NK-92 (cell line): ENCODE measurements around the gene SH3BGRL2.

Experiments
- DNase-seq: peaks from one replicate; lab custom pipeline; 2025; ENCODE audit not compliant: unreplicated experiment; lab: John Stamatoyannopoulos, UW

The SH3BGRL2 gene

DNA sequence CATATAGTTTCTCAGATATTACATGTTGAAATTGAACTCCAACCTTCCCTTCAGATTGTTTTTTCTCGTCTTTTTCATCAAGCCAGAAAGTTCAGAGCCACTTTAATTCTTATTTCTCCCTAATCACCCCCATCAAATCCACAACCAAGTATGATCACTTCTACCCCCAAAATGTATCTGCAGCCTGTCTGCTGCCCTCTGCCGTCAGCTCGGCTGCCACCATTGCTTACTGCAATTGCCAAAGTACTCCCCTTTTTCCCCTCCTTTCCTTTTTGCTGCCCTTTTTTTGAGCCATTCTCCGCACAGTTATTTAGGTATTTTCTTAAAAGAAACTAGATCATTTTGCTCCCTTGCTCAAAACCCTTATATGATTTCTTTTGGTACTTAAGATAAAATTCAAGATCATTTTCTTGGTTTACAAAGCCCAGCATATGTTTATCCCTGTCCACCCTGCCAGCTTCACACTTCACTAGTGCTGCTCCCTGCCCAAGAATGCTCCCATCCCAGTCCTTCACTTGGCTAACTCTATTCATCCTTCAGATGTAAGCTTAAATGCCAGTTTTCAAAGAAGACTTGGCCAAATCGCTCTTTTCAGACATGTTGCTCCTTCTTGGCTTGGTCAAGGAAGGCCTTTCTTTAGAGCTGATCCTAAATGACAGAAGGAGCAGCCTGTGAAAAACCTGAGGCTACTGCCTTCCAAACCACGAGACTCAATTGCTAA lies 63.7 kb downstream of the SH3BGRL2 start:
- DNase-seq: no peak

DNA sequence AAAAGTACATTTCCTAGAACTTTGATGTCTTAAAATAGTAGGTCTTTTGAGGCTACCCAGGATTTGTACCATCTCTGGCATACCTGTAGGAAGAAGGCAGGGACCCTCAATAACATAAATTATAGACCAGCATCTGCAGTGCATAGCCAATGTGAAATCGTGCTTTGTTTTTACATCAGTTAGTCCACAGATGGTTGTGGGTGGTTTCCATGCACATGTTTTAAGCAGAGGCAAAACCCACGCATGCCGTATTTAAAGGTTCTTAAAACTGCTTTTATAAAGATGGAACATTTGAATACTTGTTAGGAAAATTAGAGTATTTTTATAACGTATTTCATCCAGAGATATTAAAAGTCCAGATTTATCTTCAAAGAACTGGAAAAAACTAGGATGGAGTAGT lies 66.3 kb downstream of the SH3BGRL2 start:
- no peak for DNase-seq

DNA sequence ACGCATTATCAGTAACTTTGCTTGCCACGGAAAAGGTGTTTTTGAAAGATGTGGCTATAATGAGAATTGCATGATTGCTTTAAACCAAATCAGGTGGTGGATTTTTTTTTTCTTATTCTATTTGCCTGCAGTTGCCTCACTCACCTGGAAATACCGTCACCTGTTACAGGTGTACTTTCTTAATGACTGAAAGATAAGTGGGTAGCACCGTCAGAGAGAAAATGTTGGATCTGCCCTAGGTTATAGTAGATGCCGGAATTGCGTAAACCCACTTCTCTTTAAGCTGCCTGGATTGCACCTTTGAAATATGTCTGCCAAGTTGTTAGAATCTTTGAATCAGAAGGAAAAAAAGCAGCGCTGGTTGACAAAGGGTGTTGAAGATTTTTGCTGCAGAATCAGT lies 68.5 kb downstream of the SH3BGRL2 start:
- no peak for DNase-seq

DNA sequence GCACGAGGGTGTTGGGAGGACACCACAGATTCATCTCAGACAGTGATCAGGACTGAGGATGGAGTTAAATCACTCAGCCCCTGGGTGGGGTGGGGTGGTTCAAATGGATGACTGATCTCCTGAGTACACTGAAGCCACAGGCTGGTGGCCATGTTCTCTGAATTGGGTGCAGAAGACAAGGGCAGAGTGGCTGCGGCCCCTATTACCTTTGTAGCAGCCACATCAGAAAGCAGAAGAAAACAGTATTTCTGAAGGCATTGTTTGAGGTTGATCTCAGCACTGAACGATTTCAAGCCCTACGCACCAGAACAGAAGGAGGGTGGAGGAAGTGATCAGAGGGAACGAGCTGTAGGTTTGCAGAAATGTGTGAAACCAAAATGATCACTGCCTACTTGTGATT lies 71.6 kb downstream of the SH3BGRL2 start:
- no peak for DNase-seq

DNA sequence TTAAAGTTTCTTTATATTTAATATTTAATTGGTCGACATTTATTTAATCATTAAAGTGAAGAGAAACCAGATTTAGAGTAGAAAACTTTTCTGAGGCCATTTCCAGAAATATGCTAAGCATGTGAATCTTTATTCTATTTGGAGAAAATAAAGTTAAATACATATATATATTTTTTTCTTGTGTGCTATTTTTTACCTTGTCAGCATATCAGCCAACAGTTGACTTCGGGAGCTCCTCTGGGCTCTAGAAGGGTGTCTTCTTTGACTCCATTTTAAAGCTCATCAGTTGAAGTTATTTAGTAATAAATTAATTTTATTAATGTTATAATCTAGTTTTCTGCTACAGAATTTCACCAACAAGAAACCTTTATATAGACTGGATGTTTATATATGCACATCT lies 73.1 kb downstream of the SH3BGRL2 start:
- DNase-seq: no peak

DNA sequence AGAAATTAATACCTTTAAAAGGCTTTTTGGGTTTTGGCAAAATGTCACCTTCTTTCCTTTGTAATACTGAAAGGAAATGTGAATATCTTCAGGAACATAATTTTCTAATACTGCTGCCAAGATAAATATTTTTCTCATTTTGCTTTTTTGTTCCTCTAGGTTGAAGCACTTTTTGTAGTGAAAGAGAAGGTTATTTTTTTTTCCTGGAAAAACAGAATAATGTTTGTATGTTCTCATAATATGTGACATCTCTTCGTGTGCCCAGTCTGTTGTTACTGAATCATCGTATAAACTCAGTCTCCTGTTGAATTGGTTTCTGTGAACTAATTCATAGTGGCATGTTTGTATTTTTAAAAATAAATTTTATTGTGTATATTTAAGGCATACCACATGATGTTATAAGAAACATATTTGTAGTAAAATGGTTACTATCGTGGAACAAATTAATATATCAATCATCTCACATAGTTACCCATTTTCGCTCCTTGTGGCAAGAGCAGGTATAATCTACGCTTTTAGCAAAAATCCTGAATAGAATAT lies 74.4 kb downstream of the SH3BGRL2 start:
- DNase-seq: no peak

DNA sequence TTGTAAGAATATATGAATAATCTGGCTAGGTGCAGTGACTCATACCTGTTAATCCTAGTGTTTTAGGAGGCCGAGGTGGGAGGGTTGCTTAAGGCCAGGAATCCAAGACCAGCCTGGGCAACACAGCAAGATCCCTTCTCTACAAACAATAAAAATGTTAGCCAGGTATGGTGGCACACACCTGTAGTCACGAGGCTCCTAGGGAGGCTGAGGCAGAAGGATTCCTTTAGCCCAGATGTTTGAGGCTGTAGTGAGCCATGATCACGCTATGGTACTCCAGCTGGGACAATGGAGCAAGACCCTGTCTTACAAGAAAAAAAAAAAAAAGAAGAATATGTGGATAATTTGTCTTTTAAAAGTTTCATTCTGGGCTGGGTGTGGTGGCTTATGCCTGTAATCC lies 75.4 kb downstream of the SH3BGRL2 start:
- no peak for DNase-seq

GRCh38 chr6:79707621-79708020 lies 76.5 kb downstream of the SH3BGRL2 start:
- no peak for DNase-seq

DNA sequence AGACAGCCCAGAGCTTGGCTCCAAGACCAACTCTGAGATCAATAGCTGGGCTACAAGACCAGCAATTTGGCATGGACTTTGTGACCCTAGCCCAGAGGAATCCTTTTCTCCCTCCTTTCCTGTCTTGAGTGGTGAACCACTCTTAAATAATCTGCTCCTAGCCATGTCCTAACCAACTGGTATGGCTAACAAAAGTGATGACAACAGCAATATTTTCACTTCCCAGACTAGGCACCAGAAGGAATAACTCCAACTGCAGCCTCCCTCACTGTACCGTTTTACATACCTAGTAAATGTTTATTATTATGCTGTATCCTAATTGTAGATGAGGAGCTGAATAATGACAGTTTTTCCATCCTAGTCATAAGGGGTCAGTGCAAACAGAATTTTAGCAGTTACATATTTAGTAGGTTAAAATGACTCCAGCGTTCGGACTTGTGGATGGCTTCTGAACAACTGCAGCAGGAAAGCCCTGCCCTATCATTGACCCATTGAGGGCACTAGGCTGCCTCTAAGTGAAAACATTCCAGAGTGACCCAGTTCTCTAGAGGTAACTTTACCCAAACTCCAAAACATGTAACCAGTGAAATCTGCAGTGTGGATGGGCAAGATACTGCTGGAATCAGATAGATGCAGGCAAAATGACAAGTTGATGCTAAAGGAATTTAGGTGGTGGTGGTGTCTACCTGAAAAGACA lies 77.1 kb downstream of the SH3BGRL2 start:
- no peak for DNase-seq

DNA sequence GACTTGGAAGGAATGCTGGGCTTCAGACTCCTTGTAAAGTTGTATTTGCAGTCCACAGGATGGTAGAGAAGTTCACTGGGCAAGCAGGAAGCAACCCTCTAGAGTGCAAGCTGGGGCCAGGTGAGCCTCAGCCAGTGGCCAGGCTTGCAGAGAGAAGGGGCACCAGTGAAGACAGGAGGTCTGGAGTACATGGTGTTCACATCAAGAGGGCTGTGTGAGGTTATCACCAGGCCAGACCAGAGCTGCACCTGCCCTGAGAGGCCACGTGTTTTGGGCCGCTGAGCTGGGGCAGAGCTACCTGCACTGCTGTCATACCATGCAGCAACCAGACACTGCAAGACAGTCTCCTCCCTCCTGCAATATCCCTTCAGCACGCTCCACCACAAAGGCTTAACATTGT lies 79.0 kb downstream of the SH3BGRL2 start:
- DNase-seq: no peak

DNA sequence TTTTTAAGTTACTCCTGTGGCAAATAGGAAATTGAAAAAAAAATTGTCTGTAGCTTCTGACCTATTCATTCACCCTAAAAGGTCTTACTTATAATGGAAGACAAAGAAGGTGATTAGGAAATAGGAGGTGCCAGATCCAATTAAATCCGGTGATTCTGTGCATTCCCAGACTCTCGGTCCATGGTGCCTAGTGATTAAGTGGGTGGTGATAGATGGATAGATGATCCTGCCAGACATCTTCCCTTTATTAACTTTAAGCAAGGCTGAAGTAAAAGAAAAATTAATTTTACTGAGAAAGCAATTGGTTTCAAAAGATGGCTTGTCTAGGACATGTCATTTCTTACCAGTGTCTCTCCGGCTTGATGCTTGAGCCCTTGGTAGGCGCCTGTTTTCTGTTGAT lies 80.0 kb downstream of the SH3BGRL2 start:
- no peak for DNase-seq

DNA sequence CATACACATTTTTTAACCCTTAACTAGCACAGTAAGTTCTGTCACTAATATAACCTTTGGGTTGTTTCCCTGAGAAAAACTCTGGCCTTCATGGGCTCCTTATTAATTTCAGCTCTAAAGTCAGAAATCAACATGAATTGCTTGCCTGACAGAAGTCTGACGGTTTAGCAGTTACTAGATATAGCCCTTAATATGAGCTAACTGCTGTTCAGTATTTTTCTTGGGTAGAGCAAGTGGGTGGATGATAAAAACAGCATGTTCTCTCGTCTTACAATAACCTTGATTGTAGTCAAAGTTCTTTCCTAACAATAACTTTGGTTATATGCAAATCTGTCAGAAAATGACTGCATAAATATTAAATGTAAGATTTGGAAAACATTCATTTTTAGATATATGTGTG lies 81.0 kb downstream of the SH3BGRL2 start:
- no peak for DNase-seq

GRCh38 chr6:79712616-79713135 lies 81.5 kb downstream of the SH3BGRL2 start:
- no peak for DNase-seq

- no peak for DNase-seq
These were observed 82.7 kb downstream of the SH3BGRL2 start for GRCh38 chr6:79713701-79714322.

DNA sequence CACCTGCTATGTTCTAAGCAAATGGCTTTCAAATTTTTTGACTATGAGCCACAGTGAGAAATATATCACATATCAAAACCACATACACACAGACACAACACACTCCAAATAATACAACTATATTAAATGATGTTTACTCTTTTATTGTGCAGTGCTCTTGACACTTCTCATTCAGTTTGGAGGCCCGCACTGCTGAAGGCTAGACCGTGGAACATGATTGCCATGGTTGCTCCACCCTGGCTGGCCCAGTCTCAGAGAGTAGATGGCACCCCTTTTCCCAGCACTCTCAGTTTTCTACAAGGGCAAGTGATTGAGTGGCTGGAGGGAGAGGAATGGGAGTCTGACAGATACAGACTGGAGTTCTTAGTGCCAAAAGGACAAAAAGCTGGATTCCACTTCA lies 86.9 kb downstream of the SH3BGRL2 start:
- no peak for DNase-seq

DNA sequence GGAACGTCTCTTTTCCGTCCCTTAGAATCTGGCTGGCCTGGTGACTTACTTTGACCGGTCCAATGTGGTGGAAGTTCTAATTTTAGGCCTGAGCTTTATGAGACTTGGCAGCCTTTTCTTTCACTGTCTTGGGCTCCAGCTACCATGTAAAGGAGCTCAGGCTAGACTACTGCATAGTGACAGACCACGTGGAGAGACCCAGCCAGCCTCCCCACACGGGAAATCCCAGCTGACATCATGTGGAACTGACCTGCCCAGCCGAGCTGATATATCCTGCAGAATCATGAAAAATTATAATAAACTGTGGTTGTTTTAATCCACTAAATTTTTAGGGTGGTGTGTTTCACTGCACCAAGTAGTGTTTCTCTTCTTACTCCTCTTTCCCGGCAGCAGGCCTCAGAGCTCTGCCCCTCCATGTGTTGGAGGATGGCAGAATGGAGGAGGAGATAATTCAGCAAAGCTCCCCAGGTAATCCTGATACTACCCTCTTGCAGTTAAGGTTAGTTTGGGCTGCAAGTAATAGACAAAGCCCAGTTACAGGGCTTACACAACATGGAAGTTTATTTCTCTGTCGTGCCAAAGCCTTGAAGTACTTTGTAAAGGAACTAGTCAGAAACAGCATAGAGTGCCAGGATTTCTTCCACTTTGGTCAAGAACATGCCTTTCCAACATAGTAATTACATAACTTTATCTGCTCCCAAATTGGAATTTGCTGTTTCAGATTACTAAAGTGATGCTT lies 87.5 kb downstream of the SH3BGRL2 start:
- DNase-seq: no peak

DNA sequence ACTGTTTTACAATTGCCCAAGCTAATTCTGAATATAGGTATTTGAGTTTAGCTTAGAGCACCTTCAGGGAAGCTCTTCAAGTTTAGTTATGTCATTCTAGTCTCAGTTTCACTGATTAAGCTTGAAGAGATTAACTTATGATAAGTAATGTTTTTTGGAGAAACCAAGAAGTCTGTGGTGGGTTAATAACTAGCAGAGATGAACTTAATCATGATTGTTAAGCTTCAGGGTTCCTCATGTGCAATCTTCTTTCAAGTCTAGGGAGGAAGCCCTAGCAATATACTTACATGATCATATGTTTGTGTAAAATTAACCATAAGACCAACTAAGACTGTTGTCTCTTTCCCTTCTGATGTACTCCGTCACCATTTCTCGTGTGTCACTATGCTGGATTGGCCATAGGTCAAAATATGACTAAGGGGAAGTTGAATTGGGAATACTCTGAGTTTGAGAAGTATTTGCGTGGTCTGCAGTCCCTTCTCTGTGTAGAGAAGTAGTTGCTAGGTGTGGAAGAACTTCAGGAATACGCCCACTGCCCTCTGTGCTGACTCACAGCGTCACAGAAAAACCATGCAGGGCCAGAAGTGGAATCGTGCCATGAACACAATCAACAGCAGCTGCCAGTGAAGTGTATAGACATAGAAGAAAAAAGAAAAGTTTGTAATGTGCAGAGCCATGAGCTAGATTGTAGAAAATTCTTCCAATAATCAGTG lies 88.3 kb downstream of the SH3BGRL2 start:
- no peak for DNase-seq

DNA sequence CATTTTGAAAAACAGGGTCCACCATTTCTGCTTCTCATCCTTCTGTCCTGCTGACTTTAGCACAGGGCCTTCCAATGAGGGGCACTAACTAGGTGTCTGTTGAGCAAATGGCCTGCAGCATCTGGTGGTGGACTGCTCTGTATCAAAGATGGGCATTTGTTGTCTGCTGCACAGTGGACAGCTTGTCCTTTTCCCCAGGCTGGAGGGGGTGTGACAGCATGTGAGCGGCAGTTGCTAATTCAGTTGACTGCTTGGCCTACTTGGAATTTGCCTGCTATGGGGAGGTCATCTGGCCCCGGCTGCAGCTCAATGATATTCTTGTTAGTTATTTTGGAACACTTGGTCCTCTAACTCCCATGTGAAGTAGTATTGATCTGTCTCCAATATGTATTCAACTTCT lies 93.7 kb downstream of the SH3BGRL2 start:
- DNase-seq: no peak

- DNase-seq: no peak
These were observed 100.3 kb downstream of the SH3BGRL2 start for GRCh38 chr6:79731471-79731870.

GRCh38 chr6:79733388-79733787 lies 102.3 kb downstream of the SH3BGRL2 start:
- DNase-seq: no peak

DNA sequence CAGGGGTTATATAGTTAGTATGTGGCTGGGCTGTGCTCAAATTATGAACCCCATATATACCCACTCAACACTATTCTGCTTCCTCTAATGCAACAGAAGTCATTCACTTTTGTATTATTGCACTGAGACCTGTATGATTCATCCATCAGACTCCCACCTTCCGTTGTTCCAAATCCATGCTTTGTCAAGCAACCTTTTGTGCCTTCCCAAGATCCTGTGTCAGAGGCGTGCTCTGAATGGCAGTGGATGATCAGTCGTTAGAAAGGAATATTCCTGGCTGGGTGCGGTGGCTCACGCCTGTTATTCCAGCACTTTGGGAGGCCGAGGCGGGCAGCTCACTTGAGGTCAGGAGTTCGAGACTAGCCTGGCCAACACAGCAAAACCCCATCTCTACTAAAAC lies 103.2 kb downstream of the SH3BGRL2 start:
- no peak for DNase-seq
